Stomach (tissue), 4 donors: ENCODE results near the gene PIAS1.

ENCODE experiments used
- EP300 ChIP-seq: sonication (generic); formaldehyde crosslinking; IDR thresholded peaks from one replicate; pipeline ENCODE4 v1.6.1; 2017; ENCODE audit warnings: antibody characterized with exemption
- POLR2A ChIP-seq, 4 donors: fragments of 450-650 bp; IDR thresholded peaks; one replicate each; pipeline ENCODE4 v1.6.1; 2016; ENCODE audit warnings: antibody characterized with exemption in 4 of 4, control low read depth in 2 of 4, mild to moderate bottlenecking in 1 of 4, moderate library complexity in 1 of 4
- TF ChIP-seq, protein P1 (sequence below), 7 experiments: fragments of 450-650 bp in 4 of 7; fragments of 200-600 bp in 3 of 7; sonication (generic) in 3 of 7; IDR thresholded peaks; one replicate each; pipeline ENCODE4 v1.5.1; 2016 to 2019; ENCODE audit warnings: antibody characterized with exemption in 7 of 7, control low read depth in 2 of 7, mild to moderate bottlenecking in 1 of 7

DNA sequence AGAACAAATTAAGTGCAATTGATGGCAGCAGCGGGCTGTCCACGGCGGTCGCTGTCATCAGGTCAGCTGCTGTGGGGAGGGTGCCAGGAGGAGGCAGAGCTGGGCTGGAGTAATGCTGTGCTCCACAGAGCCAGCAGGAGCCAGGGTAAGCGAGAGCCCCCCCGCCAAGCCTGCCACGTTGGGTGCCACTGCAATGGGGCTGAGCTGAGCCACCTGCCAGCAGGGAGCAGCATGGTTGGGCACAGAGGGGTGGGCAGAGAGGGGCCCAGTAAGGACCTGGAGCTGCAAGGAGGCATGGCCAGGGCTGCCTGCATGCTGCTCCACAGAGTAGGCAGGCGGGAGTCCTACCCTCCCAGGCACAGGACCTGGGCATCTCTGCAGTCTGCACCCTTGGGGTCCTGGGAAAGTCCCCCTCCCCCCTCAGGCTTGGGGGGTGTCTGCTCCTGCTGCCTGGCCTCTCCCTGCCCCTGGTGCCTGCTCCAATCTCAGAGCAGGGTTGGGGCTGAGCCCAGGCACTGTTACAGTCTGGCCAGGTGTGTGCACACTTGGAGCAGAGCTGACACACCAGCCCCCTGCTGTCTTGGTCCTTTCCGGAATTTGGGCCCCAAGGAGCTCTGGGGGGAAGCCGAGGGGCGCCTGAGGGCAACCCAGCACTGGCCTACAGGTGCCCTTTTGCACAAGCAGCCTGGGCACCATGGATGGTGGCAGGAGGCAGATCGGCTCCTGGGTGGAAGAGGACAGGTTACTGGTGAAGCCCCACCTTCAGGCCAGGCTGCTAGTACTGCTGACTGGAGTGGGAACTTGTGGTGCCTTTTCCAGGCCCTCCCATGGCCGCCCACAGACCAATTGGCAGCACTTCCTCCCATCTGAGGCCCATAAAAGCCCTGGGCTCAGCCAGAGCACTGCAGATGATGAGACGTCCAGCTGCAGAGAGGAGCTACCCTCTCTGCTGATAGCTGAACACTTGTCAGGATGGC, 8.5 kb upstream of the PIAS1 start:
- TF ChIP-seq, protein P1, sequence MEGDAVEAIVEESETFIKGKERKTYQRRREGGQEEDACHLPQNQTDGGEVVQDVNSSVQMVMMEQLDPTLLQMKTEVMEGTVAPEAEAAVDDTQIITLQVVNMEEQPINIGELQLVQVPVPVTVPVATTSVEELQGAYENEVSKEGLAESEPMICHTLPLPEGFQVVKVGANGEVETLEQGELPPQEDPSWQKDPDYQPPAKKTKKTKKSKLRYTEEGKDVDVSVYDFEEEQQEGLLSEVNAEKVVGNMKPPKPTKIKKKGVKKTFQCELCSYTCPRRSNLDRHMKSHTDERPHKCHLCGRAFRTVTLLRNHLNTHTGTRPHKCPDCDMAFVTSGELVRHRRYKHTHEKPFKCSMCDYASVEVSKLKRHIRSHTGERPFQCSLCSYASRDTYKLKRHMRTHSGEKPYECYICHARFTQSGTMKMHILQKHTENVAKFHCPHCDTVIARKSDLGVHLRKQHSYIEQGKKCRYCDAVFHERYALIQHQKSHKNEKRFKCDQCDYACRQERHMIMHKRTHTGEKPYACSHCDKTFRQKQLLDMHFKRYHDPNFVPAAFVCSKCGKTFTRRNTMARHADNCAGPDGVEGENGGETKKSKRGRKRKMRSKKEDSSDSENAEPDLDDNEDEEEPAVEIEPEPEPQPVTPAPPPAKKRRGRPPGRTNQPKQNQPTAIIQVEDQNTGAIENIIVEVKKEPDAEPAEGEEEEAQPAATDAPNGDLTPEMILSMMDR (IDR thresholded peaks at IDR 0.05): no peak
- no peak for TF ChIP-seq POLR2A (IDR thresholded peaks at IDR 0.05)
- TF ChIP-seq EP300: no peak
